ENCODE results near the gene CHD2.
"Not testable (repeated sequence)": the region's sequence is repeated elsewhere in the genome, so short reads cannot be mapped to it uniquely, and the experiment has no call there.

The CHD2 gene

DNA sequence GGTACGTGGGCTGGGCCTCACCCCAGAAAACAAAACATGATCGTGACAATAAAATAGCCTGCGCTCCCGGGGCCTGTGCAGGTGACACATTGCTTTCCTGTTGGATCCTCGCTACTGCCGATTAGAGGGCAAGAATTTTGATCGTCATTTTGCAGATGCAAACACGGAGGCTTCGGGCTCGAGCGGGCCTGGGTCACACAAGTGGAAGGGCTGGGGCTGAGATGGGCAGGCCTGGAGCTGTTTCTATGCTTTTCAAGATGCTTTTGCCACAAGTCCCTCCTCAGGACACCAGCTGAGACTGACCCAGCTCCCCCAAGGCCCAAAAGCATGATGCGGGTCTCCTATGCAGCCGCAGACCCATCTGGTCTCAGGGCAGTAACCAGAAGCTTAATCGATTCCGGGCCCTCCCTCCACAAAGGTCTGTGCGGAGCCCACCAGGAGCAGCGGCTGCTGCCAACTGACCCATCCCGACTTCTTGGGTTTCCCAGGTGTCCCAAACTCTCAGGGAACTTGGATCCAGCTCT, 158.8 kb downstream of the CHD2 start:
- no peak for DNase-seq (ENCODE audit: low read depth)
- H3K4me3 ChIP-seq (ENCODE audit: low read depth, low read length): no peak overlapping the region
- TF ChIP-seq, protein P1, sequence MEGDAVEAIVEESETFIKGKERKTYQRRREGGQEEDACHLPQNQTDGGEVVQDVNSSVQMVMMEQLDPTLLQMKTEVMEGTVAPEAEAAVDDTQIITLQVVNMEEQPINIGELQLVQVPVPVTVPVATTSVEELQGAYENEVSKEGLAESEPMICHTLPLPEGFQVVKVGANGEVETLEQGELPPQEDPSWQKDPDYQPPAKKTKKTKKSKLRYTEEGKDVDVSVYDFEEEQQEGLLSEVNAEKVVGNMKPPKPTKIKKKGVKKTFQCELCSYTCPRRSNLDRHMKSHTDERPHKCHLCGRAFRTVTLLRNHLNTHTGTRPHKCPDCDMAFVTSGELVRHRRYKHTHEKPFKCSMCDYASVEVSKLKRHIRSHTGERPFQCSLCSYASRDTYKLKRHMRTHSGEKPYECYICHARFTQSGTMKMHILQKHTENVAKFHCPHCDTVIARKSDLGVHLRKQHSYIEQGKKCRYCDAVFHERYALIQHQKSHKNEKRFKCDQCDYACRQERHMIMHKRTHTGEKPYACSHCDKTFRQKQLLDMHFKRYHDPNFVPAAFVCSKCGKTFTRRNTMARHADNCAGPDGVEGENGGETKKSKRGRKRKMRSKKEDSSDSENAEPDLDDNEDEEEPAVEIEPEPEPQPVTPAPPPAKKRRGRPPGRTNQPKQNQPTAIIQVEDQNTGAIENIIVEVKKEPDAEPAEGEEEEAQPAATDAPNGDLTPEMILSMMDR (IDR thresholded peaks at IDR 0.05; ENCODE audit: low read depth, low read length, missing control alignments): no peak

DNA sequence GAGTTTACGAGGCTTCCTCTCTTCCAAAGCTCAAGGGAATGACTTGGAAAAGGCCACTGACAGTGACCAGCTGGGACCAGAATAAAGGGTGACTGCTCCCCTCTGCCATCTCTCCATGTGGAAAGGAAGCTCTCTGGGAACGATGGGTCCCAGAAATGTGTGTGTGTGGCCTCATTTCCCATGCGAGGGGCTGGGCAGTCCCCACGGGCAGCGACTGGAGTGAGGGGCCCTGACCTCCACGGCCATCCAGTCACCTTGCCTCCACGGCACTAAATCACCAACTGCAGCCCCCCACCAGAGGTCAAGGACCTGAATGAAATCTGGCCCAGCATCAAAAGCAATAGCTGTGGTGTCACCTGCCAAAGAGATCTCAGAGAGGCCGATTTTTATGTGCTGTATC, 159.3 kb downstream of the CHD2 start:
- H3K4me3 ChIP-seq (ENCODE audit: low read depth, low read length): no peak overlapping the region
- DNase-seq (ENCODE audit: low read depth): no peak
- TF ChIP-seq, protein P1 (IDR thresholded peaks at IDR 0.05; ENCODE audit: low read depth, low read length, missing control alignments): no peak

DNA sequence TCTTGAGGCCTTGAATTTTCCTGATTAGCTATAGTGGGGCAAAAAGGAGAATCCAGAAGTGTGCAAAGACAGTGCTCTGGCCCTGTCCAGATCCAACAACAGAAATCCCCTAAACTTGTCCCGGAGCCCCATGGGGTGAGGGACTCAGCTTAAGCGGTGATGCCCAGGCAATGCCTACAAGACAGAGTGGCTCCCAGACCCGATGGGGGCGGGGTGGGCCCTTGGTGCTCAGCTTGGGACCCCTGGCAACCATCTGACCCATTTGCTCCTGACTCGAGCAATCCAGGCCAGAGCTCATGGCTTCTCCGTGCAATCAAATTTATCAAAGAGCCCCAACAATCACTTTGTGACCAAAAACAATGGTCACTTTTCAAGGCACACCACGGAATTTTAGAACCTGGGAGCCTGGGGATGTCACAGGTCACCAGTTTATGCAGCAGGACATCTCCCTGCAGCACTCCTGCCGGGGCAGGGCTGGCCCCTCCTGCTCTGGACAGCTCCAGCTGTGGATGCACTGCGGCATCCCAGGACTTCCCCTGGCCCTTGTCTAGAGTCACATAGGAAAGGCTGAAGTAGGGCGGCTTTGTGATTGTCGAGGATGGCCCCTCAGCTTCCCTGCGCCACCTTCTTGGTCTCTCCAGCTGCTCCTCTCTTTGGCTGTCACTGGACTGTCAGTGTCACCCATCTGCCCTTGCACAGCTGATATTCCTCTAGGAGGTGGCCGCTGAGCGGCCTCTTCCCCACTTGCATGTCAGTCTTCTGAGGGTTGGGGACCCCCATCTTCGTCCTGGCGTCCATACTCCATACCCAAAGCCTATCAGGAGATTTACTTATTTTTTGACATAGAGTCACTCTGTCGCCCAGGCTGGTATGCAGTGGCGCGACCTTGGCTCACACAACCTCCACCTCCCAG, 160.5 kb downstream of the CHD2 start:
- TF ChIP-seq, protein P1 (IDR thresholded peaks at IDR 0.05; ENCODE audit: low read depth, low read length, missing control alignments): no peak
- H3K4me3 ChIP-seq (ENCODE audit: low read depth, low read length): no peak overlapping the region
- no peak for DNase-seq (ENCODE audit: low read depth)

DNA sequence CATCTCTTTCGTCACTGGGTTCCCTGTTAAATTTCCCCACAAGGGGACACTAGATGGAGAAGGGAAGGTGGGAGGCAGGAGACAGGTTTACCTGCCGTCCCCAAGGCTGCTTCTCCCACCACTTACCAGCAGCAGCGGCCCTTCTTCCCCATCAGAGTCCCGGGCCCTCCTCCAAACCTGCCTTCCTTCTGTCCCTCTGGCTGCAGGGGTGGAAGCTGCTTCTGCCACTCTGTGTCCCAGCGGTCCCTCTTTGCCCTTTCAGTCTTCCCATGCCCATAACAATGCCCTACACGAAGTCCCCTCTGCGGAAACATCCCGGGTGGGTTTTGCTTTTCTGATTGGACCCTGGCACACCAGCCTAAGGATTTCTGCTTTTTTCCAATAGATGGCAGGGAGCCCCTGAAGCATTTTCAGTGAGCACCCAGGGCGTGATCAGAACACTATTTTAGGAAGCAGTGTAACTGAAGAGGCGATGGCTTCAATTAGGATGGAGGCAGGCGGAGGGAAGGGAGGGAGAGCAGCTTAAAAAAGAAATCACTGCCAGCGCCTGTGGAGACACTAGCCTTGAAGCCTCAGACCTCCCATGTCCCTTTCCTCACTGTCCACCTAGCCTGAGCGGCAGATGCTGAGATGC, 162.6 kb downstream of the CHD2 start:
- DNase-seq (ENCODE audit: low read depth); H3K4me3 ChIP-seq (ENCODE audit: low read depth, low read length): not testable (repeated sequence)

DNA sequence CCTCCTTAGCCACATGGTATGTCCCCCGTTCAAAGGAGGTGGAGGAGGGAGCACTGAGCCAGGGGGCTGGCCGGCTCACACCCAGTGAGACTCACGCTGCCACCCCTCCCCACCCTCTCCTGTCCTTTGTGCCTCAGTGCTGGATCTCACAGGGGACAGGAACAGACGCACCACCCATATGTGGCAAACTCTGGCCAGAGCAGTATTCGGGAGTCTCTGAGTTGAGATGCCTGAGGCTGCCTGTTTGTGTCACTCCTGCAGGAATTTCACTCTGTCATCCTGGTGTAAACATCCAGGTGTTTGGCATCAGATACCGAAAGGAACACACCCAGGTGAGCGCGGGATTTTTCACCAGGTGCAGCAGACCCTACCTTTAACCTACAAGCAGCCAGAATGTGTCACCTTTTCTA, 163.1 kb downstream of the CHD2 start:
- TF ChIP-seq, protein P1 (IDR thresholded peaks at IDR 0.05; ENCODE audit: low read depth, low read length, missing control alignments): no peak
- H3K4me3 ChIP-seq (ENCODE audit: low read depth, low read length): no peak overlapping the region
- no peak for DNase-seq (ENCODE audit: low read depth)

DNA sequence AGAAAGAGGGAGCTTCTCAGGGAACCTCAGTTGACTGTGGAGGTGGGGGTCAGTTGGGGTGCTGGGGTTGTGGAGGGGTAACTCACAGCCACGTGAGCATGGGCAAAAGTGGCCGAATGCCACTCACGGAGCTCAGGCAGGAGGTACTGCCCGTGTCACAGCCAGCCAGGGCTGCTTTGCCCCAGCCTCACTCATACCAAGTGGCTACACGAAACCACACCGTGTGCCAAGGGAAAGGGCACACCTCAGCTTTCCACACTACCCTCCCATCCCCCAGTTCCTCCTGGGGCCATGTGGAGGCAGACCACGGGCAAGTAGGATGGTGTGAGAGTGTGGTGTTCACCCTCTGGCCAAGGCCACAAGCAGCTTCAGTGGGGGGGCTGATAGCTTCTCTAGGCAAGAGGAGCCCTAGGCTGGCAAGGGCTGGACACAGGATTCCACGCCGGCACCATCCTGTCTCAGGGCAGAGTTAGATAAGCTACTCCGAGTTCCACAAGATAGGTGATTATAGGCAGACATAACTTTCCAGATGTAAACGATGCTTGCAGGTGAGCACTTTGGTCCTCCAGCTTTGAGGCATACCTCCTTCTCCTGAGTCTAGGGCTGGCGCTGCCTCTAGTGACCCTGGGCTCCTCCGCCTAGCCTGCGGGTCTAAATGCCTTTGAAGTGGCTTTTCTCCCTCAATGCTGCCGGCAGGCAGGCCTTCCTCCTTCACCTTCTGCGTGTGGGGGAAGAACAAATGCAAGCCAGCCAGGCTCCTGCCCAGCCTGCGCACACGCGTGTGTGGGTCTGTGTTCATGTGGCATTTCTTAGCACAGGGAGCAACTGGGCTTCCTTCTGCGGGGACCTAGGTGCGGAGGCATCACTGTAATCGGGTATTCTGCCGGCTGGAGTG, 163.9 kb downstream of the CHD2 start:
- TF ChIP-seq, protein P1 (IDR thresholded peaks at IDR 0.05; ENCODE audit: low read depth, low read length, missing control alignments): no peak
- H3K4me3 ChIP-seq (ENCODE audit: low read depth, low read length): no peak overlapping the region
- no peak for DNase-seq (ENCODE audit: low read depth)

DNA sequence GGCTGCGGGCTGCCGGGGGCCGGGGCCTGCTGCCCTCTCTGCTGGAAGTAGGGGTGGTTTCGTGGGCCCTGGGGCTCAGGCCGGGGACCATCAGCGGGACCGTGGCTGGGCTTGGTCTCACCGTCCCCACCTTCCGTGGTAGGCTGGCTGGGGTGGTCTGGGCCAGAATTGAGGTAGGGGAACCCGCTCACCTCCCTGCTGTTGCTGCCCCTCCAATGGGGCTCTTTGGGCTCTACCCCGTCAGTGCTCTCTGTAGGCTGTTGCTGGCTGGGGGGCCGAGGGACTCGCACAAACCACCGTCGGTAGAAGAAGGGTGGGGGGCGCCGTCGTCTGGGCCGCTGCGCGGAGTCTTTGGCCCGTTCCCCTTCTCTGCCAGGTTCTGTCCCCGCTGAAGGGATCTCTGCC, 165.5 kb downstream of the CHD2 start:
- no peak for DNase-seq (ENCODE audit: low read depth)
- no peak overlapping the region for H3K4me3 ChIP-seq (ENCODE audit: low read depth, low read length)
- TF ChIP-seq, protein P1 (IDR thresholded peaks at IDR 0.05; ENCODE audit: low read depth, low read length, missing control alignments): no peak
